HepG2 (cell line): ENCODE data around the gene PLEKHG2. TPM values are rescaled to one million over a fixed set of nuclear protein-coding genes. Genes with fewer than 3 reads are reported as not detected.

Experiments
- ATAC-seq: fragments of 200-7000 bp; cut with Tn5 transposase; 3 replicates; pipeline ENCODE4 v1.9.1; 2020; ENCODE audit warnings: mild to moderate bottlenecking, moderate library complexity
- BruUV-seq: library from RNA; stranded (reverse); fragments of 400-500 nt; replicated peaks from 2 replicates; lab custom pipeline; 2021; lab: Mats Ljungman, UMichigan
- CTCF ChIA-PET: fragments of 300-600 bp; formaldehyde crosslinking; extraction: SDS; loops from one replicate; lab custom pipeline; 2021; ENCODE audit warnings: low total read pairs, inconsistent platforms, low intra/inter-chr PET ratio; lab: Yijun Ruan, JAX
- POLR2A ChIA-PET: fragments of 350-600 bp; sonication (Branson Sonifier 250); formaldehyde crosslinking; loops from one replicate; lab custom pipeline; 2020; ENCODE audit warnings: antibody characterized with exemption, inconsistent platforms; lab: Yijun Ruan, JAX
- DNase-seq: peaks from one replicate; pipeline ENCODE4 v3.0.0-alpha.2; 2015; ENCODE audit warnings: low spot score
- FAIRE-seq: peaks from 3 replicates; lab custom pipeline; 2011; peaks lifted over from hg19 to GRCh38; lab: Jason Lieb, UNC
- H2AFZ ChIP-seq: one replicate; pipeline ENCODE4 v1.6.1; 2011; ENCODE audit warnings: low read length, inconsistent platforms
- H3K27ac ChIP-seq: fragments of 300-600 bp; 3 replicates; pipeline ENCODE4 v1.8.0; 2011; ENCODE audit warnings: mixed run types, mild to moderate bottlenecking, mixed read lengths, low read length, inconsistent platforms; ENCODE audit not compliant: insufficient read depth; ENCODE audit errors: extremely low read length
- H3K27me3 ChIP-seq, 2 experiments: fragments of 200-600 bp in 1 of 2; 2 replicates in 1 of 2; 3 replicates in 1 of 2; pipeline versions ENCODE4 v1.6.0 to v1.8.0; 2011; ENCODE audit warnings: low read length in 2 of 2, mild to moderate bottlenecking in 2 of 2, moderate library complexity in 2 of 2, inconsistent platforms in 1 of 2; ENCODE audit not compliant: insufficient read depth in 2 of 2, control insufficient read depth in 1 of 2
- H3K36me3 ChIP-seq, 2 experiments: fragments of 200-600 bp in 1 of 2; replicated peaks in 1 of 2; 2 replicates in 1 of 2; 3 replicates in 1 of 2; pipeline versions ENCODE4 v1.5.1 to v1.8.0; 2011; ENCODE audit warnings: low read length in 2 of 2, inconsistent platforms in 1 of 2; ENCODE audit not compliant: insufficient read depth in 2 of 2, control insufficient read depth in 1 of 2
- H3K4me1 ChIP-seq: 2 replicates; pipeline ENCODE4 v1.5.1; 2012; ENCODE audit warnings: low read length, inconsistent platforms; ENCODE audit not compliant: insufficient read depth
- H3K4me2 ChIP-seq: 2 replicates; pipeline ENCODE4 v1.6.0; 2011; ENCODE audit warnings: low read depth, low read length, inconsistent platforms
- H3K4me3 ChIP-seq, 3 experiments: fragments of 200-600 bp in 1 of 3; sonication (generic), shearing (Covaris generic) in 1 of 3; replicated peaks in 1 of 3; 2 replicates each; pipeline ENCODE4 v1.5.1; 2011 to 2016; ENCODE audit warnings: low read length in 3 of 3, inconsistent platforms in 2 of 3, low read depth in 2 of 3, mild to moderate bottlenecking in 2 of 3, control low read depth in 1 of 3, mixed read lengths in 1 of 3; ENCODE audit not compliant: insufficient read depth in 1 of 3
- H3K79me2 ChIP-seq: one replicate; pipeline ENCODE4 v1.6.1; 2011; ENCODE audit warnings: low read length, inconsistent platforms; ENCODE audit not compliant: insufficient read depth
- H3K9ac ChIP-seq: 2 replicates; pipeline ENCODE4 v1.6.0; 2011; ENCODE audit warnings: mild to moderate bottlenecking, low read depth, low read length, inconsistent platforms; ENCODE audit not compliant: insufficient read depth
- H3K9me3 ChIP-seq: 2 replicates; pipeline ENCODE4 v1.5.1; 2012; ENCODE audit warnings: mild to moderate bottlenecking, low read length
- H4K20me1 ChIP-seq: 2 replicates; pipeline ENCODE4 v1.6.0; 2011; ENCODE audit warnings: inconsistent platforms, mild to moderate bottlenecking, low read length, moderate library complexity; ENCODE audit not compliant: insufficient read depth
- AKAP8 ChIP-seq: sonication (generic); formaldehyde crosslinking; IDR thresholded peaks from 2 replicates; pipeline ENCODE4 v1.5.1; 2020; ENCODE audit warnings: mild to moderate bottlenecking, missing genetic modification reagents
- ARNT ChIP-seq: fragments of 450-650 bp; IDR thresholded peaks from 2 replicates; pipeline ENCODE4 v1.6.1; 2017
- GABPB1 ChIP-seq: IDR thresholded peaks from 2 replicates; pipeline ENCODE4 v1.6.1; 2016; ENCODE audit warnings: mild to moderate bottlenecking, missing genetic modification reagents, moderate library complexity, missing compliant biosample characterization
- HMG20A ChIP-seq: IDR thresholded peaks from 2 replicates; pipeline ENCODE4 v1.6.1; 2016; ENCODE audit warnings: borderline replicate concordance
- IKZF4 ChIP-seq: sonication (generic); formaldehyde crosslinking; IDR thresholded peaks from 2 replicates; pipeline ENCODE4 v1.5.1; 2020; ENCODE audit warnings: borderline replicate concordance, mild to moderate bottlenecking, low read depth, missing genetic modification reagents; ENCODE audit errors: not compliant biosample characterization
- NFE2L2 ChIP-seq: fragments of 150-350 bp; IDR thresholded peaks from 2 replicates; pipeline ENCODE4 v1.6.1; 2014; ENCODE audit warnings: low read length
- ZBTB33 ChIP-seq: sonication (generic); formaldehyde crosslinking; IDR thresholded peaks from 2 replicates; pipeline ENCODE4 v1.4.0; 2020; ENCODE audit warnings: missing genetic modification reagents
- ZFAT ChIP-seq: sonication (generic); formaldehyde crosslinking; conservative IDR thresholded peaks from 2 replicates; pipeline ENCODE4 v1.8.1; 2023; ENCODE audit warnings: missing genetic modification reagents, inconsistent platforms
- ZNF253 ChIP-seq: sonication (generic); formaldehyde crosslinking; IDR thresholded peaks from 2 replicates; pipeline ENCODE4 v1.8.0; 2022; ENCODE audit warnings: mild to moderate bottlenecking, missing genetic modification reagents, borderline replicate concordance
- ZNF264 ChIP-seq: sonication (generic); formaldehyde crosslinking; IDR thresholded peaks from 2 replicates; pipeline ENCODE4 v1.4.0; 2020; ENCODE audit warnings: missing genetic modification reagents
- ZNF3 ChIP-seq: IDR thresholded peaks from 2 replicates; pipeline ENCODE4 v1.7.0; 2017; ENCODE audit warnings: inconsistent platforms
- ZNF503 ChIP-seq: sonication (generic); formaldehyde crosslinking; IDR thresholded peaks from 2 replicates; pipeline ENCODE4 v1.4.0; 2020; ENCODE audit warnings: missing genetic modification reagents
- ZNF709 ChIP-seq: sonication (generic); formaldehyde crosslinking; IDR thresholded peaks from 2 replicates; pipeline ENCODE4 v1.5.0; 2020; ENCODE audit warnings: mild to moderate bottlenecking, missing genetic modification reagents
- WGBS: methylation state at CpG from one replicate; pipeline ENCODE4 v1.1.6; 2017; ENCODE audit warnings: low lambda C conversion rate; 5-methylcytosine and 5-hydroxymethylcytosine counted together
- in situ Hi-C: cut with HindIII; loops from 2 replicates; pipeline ENCODE4 v1.10.0; 2017; ENCODE audit warnings: low pct_unique_long_range_greater_than_20kb; ENCODE audit not compliant: extremely low pct_ligation_motif_present
- intact Hi-C: fragments of 100-400 bp; cut with micrococcal nuclease; formaldehyde crosslinking; loops from one replicate; pipeline ENCODE4 v1.10.0; 2022; ENCODE audit not compliant: unreplicated experiment
- polyA plus RNA-seq, 8 experiments: library from polyadenylated mRNA; depleted of rRNA in 3 of 8; stranded (reverse) in 7 of 8; unstranded in 1 of 8; fragments of >200 nt; fragmentation: Illumina TruSeq in 4 of 8; extraction: Trizol in 4 of 8; gene quantifications; 2 replicates each; pipeline versions ENCODE4 v1.2.1 to v1.2.3, GENCODE V29; 2011 to 2016; ENCODE audit warnings: low read depth in 4 of 8, missing spikeins in 1 of 8, mixed read lengths in 1 of 8; ENCODE audit not compliant: insufficient read depth in 1 of 8
- total RNA-seq, 5 experiments: library from RNA; depleted of rRNA; stranded (reverse); fragments of >200 nt; fragmentation: Illumina TruSeq; extraction: Trizol; gene quantifications; 2 replicates each; pipeline ENCODE4 v1.2.3, GENCODE V29; 2016; ENCODE audit warnings: low read depth in 1 of 5

Gene PLEKHG2
- total and polyA plus RNA-seq, 2 of the 13 experiments (the other 11 are each of a cell fraction or from before 2014, with no cell fraction given), result 3.6 to 6.8 TPM

GRCh38 chr19:39403331-39404312, 8.8 kb upstream of the PLEKHG2 start (continued):
- TF ChIP-seq ZNF503 (no peak), ARNT (no peak), AKAP8 (CRISPR knock-in tag) (no peak), NFE2L2 (peak; percentile 55; the same call in 1 of the 2 replicates), ZBTB33 (CRISPR knock-in tag) (peak; percentile 9; the same call in 1 of the 2 replicates)

GRCh38 chr19:39405261-39405957, 7.1 kb upstream of the PLEKHG2 start:
- Histone ChIP-seq H3K36me3 (peaks cover 0 to 3% of the 10 kb centered on the region in 2 experiments; a peak in 1 of 5 replicates), H3K4me3 (no peak overlapping the region), H3K9ac (no peak overlapping the region), H3K9me3 (no peaks in the 10 kb centered on the region), H3K79me2 (peaks cover 28% of the 10 kb centered on the region), H2AFZ (no peak overlapping the region), H4K20me1 (peaks cover 20% of the 10 kb centered on the region; the same call in 1 of the 2 replicates), H3K27me3 (no peaks in the 10 kb centered on the region; a peak in 1 of 5 replicates), H3K27ac (no peak overlapping the region), H3K4me1 (peaks cover 57% of the 10 kb centered on the region), H3K4me2 (no peak overlapping the region; the same call in 1 of the 2 replicates)
- ChIA-PET POLR2A (interaction anchor here (0.6 to 5.8 kb wide), 7 partner anchors 8 to 565 kb away, joined by 3 to 117 read pairs (median 5); partner anchors contain the start of genes MED29, PAF1, PSMC4 and RPS16), CTCF (no interaction called here)
- intact Hi-C loops (no loop called here), in situ Hi-C loops (no loop called here)
- DNase-seq (no peak), FAIRE-seq (no peak), ATAC-seq (no peak)
- no TSS peak for BruUV-seq
- no peak for TF ChIP-seq ZNF253 (CRISPR knock-in tag)
- no peak for TF ChIP-seq ZFAT (CRISPR knock-in tag)
- TF ChIP-seq ZNF709 (CRISPR knock-in tag), result no peak
- TF ChIP-seq ZNF264 (CRISPR knock-in tag), result no peak
- no peak for TF ChIP-seq HMG20A (CRISPR knock-in tag)
- no peak for TF ChIP-seq ZNF3 (CRISPR knock-in tag)
- no peak for TF ChIP-seq GABPB1
- TF ChIP-seq IKZF4, result no peak
- 97% methylated on average over 17 of the region's 17 CpGs for WGBS
